ENCODE measurements around the gene GLB1L2. TPM values are rescaled to one million over a fixed set of nuclear protein-coding genes. Genes with fewer than 3 reads are reported as not detected.

GLB1L2 gene
- total and polyA plus RNA-seq, 2 of the 4 experiments (the other 2 are of a cell fraction) = under 0.01 to 0.26 TPM

GRCh38 chr11:134356656-134357544, 25.1 kb downstream of the GLB1L2 start:
- no peak overlapping the region for H2AFZ ChIP-seq (replicated peaks; ENCODE audit: low read length, poor library complexity)
- H3K79me1 ChIP-seq (ENCODE audit: low read depth in 1 of 2, low read length in 2 of 2) = no peaks in the 10 kb centered on the region
- no peak overlapping the region for H3K14ac ChIP-seq (replicated peaks; ENCODE audit: low read depth, low read length)
- H4K5ac ChIP-seq (ENCODE audit: low read depth, low read length) = no peak overlapping the region
- WGBS, 2 experiments (ENCODE audit: extremely low coverage in 2 of 2, insufficient read length in 1 of 2) = 59% methylated on average over 5 of the region's 21 CpGs; no CpG with 5 or more reads in 1 of the 2 experiments
- H3K27me3 ChIP-seq (ENCODE audit: control insufficient read depth, insufficient read depth, low read length) = no peaks in the 10 kb centered on the region
- no peak for DNase-seq
- intact Hi-C loops (cut with micrococcal nuclease) (no loop called here), dilution Hi-C loops (cut with HindIII; ENCODE audit: low sequenced_read_pairs, unreplicated experiment) (no loop called here), in situ Hi-C loops (cut with MboI; ENCODE audit: low sequenced_read_pairs) (no loop called here)
- H4K8ac ChIP-seq (ENCODE audit: low read depth in 2 of 2, low read length in 2 of 2) = no peak overlapping the region
- H3K4ac ChIP-seq (ENCODE audit: low read depth, low read length) = no peak overlapping the region
- H4K91ac ChIP-seq (ENCODE audit: insufficient read depth, low read depth, low read length) = no peak overlapping the region
- H3K56ac ChIP-seq (ENCODE audit: extremely low read depth, insufficient read depth, low read length) = no peak overlapping the region
- H2AK5ac ChIP-seq (ENCODE audit: low read depth, low read length) = no peak overlapping the region
- ChIA-PET POLR2A (ENCODE audit: unreplicated experiment) (no interaction called here), CTCF (no interaction called here)
- H3K18ac ChIP-seq (ENCODE audit: low read depth, low read length) = no peak overlapping the region
- H3K9me1 ChIP-seq (ENCODE audit: insufficient read depth, low read length) = no peaks in the 10 kb centered on the region
- H2BK20ac ChIP-seq (ENCODE audit: low read depth, low read length) = no peak overlapping the region
- H3K4me3 ChIP-seq (ENCODE audit: insufficient read depth, low read depth, low read length) = no peak overlapping the region
- H3K9ac ChIP-seq (ENCODE audit: low read depth, low read length) = no peak overlapping the region
- H3K4me1 ChIP-seq (ENCODE audit: control insufficient read depth, insufficient read depth, low read length) = no peaks in the 10 kb centered on the region
- peaks cover 7% of the 10 kb centered on the region; the same call in 1 of the 2 replicates for H3K9me3 ChIP-seq (ENCODE audit: control insufficient read depth, insufficient read depth, low read length)
- no TSS peak for BruUV-seq (replicated peaks)
- H3K4me2 ChIP-seq (ENCODE audit: low read depth, low read length) = no peak overlapping the region
- no peak overlapping the region for H2BK15ac ChIP-seq (ENCODE audit: low read depth, low read length)
- H2BK120ac ChIP-seq (ENCODE audit: low read depth, low read length) = no peak overlapping the region
- H3K23ac ChIP-seq (ENCODE audit: low read depth, low read length) = no peak overlapping the region
- no peaks in the 10 kb centered on the region for H4K20me1 ChIP-seq (ENCODE audit: insufficient read depth, low read length)
- H3K36me3 ChIP-seq (ENCODE audit: control insufficient read depth, insufficient read depth, low read length) = no peaks in the 10 kb centered on the region
- TF ChIP-seq, protein P1, sequence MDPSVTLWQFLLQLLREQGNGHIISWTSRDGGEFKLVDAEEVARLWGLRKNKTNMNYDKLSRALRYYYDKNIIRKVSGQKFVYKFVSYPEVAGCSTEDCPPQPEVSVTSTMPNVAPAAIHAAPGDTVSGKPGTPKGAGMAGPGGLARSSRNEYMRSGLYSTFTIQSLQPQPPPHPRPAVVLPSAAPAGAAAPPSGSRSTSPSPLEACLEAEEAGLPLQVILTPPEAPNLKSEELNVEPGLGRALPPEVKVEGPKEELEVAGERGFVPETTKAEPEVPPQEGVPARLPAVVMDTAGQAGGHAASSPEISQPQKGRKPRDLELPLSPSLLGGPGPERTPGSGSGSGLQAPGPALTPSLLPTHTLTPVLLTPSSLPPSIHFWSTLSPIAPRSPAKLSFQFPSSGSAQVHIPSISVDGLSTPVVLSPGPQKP (IDR thresholded peaks at IDR 0.05; ENCODE audit: borderline replicate concordance, low read depth, low read length) = no peak
- TF ChIP-seq BHLHE40 (IDR thresholded peaks at IDR 0.05; ENCODE audit: low read depth, low read length) (no peak), RFX5 (IDR thresholded peaks at IDR 0.05; ENCODE audit: low read depth, low read length) (no peak), MAZ (IDR thresholded peaks at IDR 0.05; ENCODE audit: borderline replicate concordance, low read depth, low read length) (no peak), CHD1 (IDR thresholded peaks at IDR 0.05; ENCODE audit: low read depth, low read length) (no peak), RAD21 (IDR thresholded peaks at IDR 0.05; ENCODE audit: low read length) (no peak), CEBPB (IDR thresholded peaks at IDR 0.05; ENCODE audit: low read depth, low read length) (no peak), POLR2A (IDR thresholded peaks at IDR 0.05; ENCODE audit: low read depth, low read length) (no peak), NFE2L2 (IDR thresholded peaks at IDR 0.05; ENCODE audit: low read depth, low read length) (no peak)
- H3K27ac ChIP-seq (ENCODE audit: insufficient read depth, low read length) = no peak overlapping the region
- no peak for ATAC-seq (ENCODE audit: low read depth)
- no peak overlapping the region for H2AK9ac ChIP-seq (replicated peaks; ENCODE audit: low read depth, low read length, poor library complexity)
- H2BK5ac ChIP-seq (ENCODE audit: low read depth, low read length, poor library complexity, severe bottlenecking) = no peak overlapping the region
